Astrocyte of the cerebellum (primary cell): Measurements from ENCODE around the gene COL4A1.

ENCODE experiments used
- DNase-seq: peaks from one replicate; pipeline ENCODE4 v3.0.0-alpha.2; 2011; ENCODE audit warnings: low read depth
- H3K4me3 ChIP-seq: 2 replicates; pipeline ENCODE4 v1.5.1; 2011; ENCODE audit warnings: mild to moderate bottlenecking, low read depth, low read length, moderate library complexity
- in situ Hi-C: cut with HindIII; loops from 2 replicates; pipeline ENCODE4 v1.10.0; 2017; ENCODE audit warnings: low sequenced_read_pairs
- TF ChIP-seq, protein P1 (sequence below): IDR thresholded peaks from 2 replicates; pipeline ENCODE4 v1.5.1; 2012; ENCODE audit warnings: low read length, low read depth, moderate library complexity, mild to moderate bottlenecking; ENCODE audit errors: missing control alignments

COL4A1 gene

DNA sequence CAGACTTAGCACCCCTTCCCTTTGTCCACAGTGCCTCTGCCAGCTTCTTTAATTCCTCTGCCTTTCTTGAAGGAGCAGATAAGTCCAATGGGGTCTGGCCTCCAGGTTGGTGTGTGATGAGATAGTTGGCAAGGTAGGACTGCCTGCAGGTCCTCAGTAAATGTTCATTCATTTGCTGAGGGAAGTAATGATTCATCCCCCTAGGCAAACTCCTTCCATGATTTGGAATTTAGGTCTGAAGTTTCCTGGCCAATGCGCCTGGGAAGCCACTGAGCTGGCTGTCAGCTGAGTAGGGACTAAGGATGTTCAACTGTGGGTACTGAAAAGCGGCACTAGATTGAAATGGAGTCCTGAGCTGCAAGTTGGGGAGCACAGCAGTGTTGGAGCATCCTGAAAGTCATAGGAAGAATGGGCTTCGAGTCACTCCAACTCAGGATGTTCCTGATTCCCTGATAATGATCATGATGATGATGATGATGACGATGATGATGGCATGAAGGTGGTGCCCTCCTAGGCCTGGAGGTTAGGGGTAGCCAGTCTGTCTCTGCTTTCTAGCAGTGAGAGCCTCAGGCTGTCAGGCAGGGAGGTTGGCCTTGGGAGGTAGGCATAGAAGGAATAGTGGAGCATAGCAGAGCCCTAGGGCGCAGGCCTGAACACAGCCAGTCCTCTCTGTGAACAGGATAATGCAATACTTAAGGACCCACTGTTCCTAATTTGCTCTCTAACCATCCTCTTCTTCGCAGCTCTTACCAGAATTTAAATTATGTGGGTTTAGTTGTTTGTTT lies 44.9 kb upstream of the COL4A1 start:
- H3K4me3 ChIP-seq, result no peak overlapping the region
- in situ Hi-C loops, result no loop called here
- no peak for DNase-seq
- TF ChIP-seq, protein P1, sequence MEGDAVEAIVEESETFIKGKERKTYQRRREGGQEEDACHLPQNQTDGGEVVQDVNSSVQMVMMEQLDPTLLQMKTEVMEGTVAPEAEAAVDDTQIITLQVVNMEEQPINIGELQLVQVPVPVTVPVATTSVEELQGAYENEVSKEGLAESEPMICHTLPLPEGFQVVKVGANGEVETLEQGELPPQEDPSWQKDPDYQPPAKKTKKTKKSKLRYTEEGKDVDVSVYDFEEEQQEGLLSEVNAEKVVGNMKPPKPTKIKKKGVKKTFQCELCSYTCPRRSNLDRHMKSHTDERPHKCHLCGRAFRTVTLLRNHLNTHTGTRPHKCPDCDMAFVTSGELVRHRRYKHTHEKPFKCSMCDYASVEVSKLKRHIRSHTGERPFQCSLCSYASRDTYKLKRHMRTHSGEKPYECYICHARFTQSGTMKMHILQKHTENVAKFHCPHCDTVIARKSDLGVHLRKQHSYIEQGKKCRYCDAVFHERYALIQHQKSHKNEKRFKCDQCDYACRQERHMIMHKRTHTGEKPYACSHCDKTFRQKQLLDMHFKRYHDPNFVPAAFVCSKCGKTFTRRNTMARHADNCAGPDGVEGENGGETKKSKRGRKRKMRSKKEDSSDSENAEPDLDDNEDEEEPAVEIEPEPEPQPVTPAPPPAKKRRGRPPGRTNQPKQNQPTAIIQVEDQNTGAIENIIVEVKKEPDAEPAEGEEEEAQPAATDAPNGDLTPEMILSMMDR, result no peak

DNA sequence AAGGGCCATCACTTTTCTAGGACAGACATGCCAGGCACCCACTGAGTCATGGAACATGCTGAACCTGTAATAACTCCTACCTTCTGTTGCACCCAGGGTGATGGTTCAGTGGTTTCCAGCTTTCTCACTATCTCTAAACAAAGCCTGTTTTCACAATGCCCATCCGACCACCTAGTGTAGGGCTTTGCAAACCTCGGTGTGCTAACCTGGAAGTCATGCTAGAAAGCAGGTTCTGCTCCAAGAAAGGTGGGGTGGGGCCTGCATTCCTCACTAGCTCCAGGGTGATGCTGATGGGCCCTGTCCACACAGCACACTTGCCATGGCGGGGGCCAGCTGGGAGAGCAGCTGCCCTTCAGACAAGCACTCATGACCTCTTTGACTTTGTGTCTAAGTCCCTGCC lies 43.6 kb upstream of the COL4A1 start:
- in situ Hi-C loops, result no loop called here
- TF ChIP-seq, protein P1, result no peak
- H3K4me3 ChIP-seq, result no peak overlapping the region
- DNase-seq, result no peak

DNA sequence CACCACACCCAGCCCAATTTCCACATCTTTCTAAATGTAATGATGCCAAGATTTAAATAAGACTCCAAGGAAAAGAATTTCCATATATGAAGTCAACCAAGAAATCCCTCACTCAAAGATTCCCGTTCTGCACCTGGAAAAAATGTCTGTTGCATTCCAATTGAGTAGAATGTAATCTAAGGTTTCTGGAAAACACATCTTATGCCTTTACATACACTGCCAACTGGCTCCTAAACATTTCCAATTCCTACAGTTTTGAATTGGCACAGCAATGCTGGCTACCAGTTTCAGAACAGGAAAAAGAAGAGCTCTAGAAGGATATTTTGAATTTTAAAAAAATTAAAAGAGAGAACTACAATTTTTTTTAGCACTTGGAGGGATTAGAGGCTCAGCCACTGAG lies 43.1 kb upstream of the COL4A1 start:
- DNase-seq, result no peak
- no peak overlapping the region for H3K4me3 ChIP-seq
- in situ Hi-C loops, result no loop called here
- TF ChIP-seq, protein P1, result no peak

DNA sequence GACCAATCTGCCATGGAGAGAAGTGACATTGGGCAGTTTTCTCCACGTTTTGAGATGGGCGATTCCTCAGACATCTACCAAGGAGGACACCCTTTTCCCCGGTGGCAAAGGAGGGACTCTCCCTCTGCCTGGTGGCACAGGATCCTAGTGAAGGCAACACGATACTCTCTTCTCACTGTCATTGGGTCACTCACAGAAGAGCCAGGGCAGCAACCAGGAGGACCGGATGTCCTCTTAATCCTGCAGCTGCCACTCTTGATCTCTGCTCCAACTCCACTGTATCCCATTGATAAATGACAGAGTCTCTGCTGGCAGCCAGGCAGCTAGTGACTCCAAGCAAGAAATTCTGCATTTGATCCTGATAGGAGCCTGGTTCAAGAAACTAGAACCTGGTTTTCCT lies 42.3 kb upstream of the COL4A1 start:
- TF ChIP-seq, protein P1, result no peak
- in situ Hi-C loops, result no loop called here
- no peak overlapping the region for H3K4me3 ChIP-seq

DNA sequence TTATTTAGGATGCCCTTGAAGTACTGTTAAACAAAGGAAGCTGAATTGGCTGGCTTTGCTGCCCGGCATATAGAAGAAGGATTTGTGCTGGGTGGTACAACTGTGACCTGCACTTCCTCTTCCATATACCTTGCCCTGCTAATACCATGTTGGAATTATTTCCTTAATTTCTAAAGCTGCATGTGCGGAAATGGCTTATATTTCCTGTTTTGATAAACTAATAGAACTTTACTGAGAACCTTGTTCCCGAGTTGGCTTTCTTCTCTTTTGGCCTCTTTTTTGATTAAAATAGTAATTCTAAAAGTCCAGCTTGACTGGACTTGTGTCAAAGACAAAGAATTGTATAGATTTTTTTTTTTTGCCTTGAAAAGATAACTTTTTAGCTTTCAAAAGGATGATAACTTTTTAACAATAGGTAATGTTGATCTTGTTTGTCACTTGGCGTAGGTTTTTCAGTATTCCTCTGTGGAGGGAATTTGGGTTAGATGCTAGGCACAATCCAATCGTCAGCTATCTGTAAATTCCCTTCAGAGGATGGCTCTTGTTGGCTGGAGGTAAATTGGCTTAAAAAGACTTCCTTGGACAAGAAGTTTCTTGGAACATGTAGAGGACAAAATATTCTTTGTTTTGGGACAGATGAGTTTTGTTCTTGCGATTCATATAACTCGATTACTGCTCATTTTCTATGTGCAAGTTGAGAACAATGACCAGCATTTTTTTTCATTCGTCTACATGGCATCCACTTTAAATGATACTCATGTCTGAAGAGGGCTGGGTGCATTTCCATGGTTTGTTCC lies 41.5 kb upstream of the COL4A1 start:
- TF ChIP-seq, protein P1, result no peak
- in situ Hi-C loops, result no loop called here
- DNase-seq, result no peak
- no peak overlapping the region for H3K4me3 ChIP-seq

More for the DNA sequence above, 42.3 kb upstream of the COL4A1 start:
- DNase-seq, result no peak

DNA sequence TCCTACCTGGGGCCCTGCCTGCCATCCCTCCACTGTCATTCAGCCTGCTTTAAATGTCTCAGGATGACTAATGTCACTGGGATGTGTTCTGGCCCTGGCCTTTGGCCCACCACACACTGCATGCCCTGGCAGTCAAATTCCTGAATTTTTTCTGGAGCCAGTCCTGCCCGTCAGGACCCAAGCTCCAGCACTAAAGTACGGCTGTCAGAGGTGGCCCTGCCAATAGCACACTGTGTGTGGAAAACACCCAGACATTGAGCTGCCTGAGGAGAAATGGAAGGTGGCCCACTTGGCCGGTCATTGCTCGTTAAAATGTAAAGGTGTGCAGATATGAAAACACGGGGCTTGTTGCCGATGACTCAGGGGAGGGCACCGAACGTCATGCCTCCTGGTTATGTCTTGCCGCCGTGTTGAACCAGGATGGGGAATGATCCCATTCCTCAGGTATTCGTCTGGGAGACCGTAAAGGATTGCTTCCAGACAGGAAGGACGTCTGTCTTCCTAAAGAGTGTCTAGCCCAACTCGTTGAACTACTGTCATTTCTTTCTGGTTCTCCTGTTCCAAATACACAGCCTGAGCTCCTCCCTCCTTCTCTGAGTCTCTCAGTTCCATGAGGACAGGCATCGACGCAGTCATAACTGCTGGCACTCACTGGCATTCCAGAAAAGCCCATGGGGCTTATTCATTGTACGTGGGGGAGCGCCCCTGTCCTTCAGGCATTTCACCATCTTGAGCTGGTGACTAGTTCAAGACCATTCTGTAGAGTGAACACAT lies 40.8 kb upstream of the COL4A1 start:
- H3K4me3 ChIP-seq, result no peak overlapping the region
- in situ Hi-C loops, result no loop called here
- no peak for DNase-seq
- TF ChIP-seq, protein P1, result no peak
